ENCODE measurements around the gene RIMS3.
A peak's percentile ranks its signal among the peaks of the same experiment; 100 is the strongest.

Gene RIMS3

GRCh38 chr1:40691538-40692428 is 26.3 kb upstream of the RIMS3 start, which contains the start of gene NFYC:
Gene NFYC, plus strand, starts transcription at chr1:40691704. Its CDS starts 47,140 bp downstream, at chr1:40738844.
- peak; percentile 39 for FAIRE-seq

- FAIRE-seq, result no peak
Measured at GRCh38 chr1:40690771-40691537, 25.5 kb upstream of the RIMS3 start.

DNA sequence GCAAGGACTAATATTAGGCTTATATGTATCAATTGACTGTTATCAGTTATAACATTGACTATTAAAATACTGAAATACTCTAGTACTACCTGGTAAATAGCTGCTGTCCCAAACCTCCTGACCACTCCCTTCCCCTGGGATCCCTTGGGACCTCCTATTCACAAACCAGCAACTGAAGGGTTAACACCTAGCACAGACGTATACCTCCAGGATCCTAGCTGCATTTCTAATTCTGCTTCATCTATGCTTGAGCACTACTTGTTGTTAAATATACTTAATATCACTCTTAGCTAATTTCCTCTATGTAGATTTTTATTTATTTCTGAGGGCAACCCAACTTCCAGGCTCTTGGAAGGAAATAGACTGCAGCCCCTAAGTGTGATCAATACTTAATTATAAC is 24.3 kb upstream of the RIMS3 start:
- no peak for FAIRE-seq

GRCh38 chr1:40687661-40688060 is 22.2 kb upstream of the RIMS3 start:
- FAIRE-seq, result no peak

DNA sequence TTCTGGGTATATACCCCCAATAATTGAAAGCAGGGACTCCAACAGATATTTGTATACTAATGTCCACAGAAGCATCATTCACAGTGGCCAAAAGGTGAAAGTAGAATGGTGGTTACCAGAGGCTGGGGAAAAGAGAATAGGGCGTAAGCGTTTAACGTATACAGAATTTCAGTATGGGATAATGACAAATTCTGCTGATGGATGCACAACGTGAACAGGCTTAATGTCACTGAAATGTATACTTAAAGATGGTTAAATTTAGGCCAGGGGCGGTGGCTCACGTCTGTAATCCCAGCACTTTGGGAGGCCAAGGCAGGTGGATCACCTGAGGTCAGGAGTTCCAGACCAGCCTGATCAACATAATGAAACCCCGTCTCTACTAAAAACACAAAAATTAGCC is 21.6 kb upstream of the RIMS3 start:
- no peak for FAIRE-seq

- no peak for FAIRE-seq
Measured at GRCh38 chr1:40684669-40685068, 19.2 kb upstream of the RIMS3 start.

GRCh38 chr1:40679165-40679953 is 13.9 kb upstream of the RIMS3 start:
- no peak for FAIRE-seq

DNA sequence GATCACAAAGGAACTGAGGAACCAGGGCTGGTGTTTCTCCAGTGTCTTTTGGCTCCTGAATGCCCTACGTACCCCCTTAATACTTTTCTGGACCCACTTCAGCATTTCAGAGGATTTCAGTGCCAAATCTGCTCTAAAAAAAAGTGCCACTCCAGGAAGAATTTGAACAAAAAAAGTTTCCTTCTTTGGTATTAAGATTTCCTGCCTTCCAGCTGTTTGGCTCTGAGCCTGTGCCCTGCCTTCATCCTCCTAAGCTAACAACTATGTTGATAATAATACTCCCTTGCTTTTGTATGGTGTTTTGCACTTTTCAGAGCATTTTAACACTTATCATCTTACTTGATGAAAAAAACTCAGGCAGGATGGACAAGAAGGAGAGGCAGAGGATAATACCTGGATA is 11.0 kb upstream of the RIMS3 start:
- FAIRE-seq, result no peak

- no peak for FAIRE-seq
Measured at GRCh38 chr1:40673452-40673851, 8.0 kb upstream of the RIMS3 start.

GRCh38 chr1:40668769-40669525 is 3.5 kb upstream of the RIMS3 start:
- no peak for FAIRE-seq

GRCh38 chr1:40664791-40665190 is 691 bp downstream of the RIMS3 start:
- FAIRE-seq, result no peak

DNA sequence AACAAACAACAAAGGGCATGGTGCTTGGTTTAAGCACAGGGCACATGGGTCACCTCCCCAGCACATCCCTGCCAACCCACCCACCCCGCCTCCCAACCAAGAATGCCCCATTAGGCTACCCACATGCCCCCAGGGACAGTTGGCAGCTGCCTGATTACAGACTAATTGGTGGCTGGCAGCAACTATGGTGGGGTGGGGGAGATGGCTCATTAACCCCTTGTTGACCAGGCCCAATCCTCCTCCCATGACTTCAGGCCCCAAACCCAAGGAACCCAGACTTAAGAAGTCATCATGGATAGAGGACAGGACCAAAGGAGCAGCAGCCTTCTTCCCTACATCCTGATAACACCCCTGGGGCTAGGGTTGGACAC is 1.3 kb downstream of the RIMS3 start:
- FAIRE-seq, result no peak

DNA sequence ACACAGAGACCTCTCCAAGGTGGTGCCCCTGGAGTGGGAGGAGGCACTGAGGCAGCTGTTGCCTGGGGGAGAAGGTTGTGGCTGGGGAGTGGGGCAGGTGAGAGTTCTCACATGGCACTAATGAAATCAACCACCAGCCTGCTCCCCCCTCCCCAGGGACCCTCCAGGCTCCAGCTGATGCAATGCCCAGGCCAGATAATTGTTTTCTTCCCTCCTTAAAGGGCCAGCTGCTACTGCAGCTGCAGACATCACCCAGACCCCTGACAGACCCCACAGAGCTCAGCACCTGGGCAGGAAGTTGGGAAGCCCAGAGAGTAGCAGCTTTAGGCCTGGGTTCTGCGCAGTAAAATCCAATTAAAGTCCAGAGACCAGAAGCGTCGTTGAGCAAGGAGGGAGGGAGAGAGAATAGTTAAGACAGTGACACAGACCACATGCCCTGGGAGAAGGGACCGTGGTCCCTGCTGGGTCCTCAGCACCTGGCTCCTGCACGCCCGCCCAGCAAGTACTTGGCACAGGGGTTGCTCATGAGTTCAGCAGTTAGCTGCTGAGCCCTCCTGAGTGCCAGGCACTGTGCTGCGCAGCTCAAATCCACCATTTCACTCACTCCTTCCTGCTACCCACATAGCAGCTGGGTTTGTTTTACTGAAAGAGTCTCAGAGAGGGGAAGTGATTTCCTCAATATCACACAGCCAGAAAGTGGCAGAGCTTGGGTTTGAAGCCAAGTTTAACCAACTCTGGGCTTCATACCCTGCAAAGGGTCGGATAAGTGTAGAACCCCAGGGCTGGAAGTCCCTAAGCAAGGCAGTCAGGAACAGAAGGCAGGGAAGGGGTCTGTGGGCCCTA is 1.9 kb downstream of the RIMS3 start:
- no peak for FAIRE-seq

DNA sequence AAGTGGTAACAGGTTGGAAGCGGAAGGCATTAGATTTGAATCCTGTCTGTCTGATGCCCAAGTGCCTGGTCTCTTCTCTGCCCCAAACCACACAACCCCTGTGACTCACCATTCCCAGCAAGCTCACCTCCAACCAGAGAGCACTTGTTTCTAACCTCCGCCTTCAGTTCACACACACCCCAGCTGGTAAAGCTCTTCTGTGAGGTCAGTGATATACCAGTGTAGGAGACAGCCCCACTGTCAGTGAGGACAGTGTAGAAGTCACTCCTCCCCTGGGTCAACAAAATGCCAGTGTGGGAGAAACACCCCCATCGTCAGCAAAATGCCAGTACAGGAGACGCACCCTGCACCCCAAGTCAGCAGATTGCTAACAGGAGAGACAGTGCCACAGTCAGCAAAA is 2.6 kb downstream of the RIMS3 start:
- FAIRE-seq, result no peak

- no peak for FAIRE-seq
Measured at GRCh38 chr1:40662151-40662550, 3.3 kb downstream of the RIMS3 start.

DNA sequence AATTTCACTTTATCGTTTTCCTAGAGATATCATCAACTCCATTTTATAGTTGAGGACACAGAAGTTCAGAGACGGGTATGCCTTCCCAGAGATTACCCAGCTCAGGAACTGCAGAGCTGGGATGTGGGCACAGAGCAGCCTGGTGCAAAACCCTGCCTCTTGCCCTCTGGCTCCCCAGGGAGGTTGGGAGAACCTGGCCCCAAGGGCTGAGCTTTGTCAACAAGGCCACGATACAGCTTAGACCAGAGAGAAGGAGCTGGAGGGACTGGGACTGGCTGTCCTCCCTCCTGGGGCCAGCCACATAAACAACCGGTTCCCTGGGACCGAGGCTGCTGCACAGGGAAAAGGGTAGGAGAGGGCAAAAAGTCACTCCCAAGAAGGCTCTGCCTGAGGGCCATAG is 3.8 kb downstream of the RIMS3 start:
- FAIRE-seq, result no peak

GRCh38 chr1:40659649-40659947 is 5.9 kb downstream of the RIMS3 start:
- no peak for FAIRE-seq

DNA sequence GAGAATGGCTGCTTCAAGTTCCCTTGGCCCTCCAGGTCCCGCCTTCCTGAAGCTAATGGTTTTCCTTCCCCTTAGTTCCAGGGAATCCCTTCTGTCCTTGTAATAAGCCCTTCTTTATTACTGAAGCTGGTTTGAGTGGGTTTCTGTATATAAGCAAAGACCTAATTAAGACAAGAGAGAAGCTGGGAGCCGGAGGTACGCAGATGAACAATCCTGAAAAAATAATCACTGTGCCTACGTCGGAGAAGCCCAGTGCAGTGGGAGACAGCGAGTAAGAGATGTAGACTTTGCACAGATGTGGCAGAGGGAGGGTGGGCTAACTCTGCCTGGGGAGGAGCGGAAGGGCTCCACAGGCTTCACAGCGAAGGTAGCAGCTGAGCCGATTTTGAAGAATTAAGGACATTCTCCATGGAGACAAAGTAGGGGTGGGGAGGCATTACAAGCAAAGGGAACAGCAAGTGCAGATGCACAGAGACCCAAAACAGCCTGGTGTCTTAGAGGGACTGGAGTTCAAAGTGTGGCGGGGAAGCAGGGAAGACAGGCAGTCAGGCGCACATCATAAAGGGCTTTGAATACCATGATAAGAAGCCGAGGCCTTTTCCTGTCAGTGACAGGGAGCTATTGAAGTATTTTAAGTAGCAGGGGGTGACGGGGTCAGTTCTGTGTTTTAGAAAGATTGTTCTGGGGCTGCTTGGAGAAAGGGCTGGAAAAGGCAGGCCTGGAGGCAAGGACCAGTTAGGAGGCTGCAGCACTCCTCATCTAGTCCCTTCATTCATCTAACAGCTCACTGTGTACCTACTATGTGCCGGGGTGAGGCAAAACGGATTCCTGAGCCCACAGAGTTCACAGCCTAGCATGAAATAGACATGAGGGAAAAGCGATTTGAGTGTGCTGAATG is 6.5 kb downstream of the RIMS3 start:
- FAIRE-seq, result no peak

DNA sequence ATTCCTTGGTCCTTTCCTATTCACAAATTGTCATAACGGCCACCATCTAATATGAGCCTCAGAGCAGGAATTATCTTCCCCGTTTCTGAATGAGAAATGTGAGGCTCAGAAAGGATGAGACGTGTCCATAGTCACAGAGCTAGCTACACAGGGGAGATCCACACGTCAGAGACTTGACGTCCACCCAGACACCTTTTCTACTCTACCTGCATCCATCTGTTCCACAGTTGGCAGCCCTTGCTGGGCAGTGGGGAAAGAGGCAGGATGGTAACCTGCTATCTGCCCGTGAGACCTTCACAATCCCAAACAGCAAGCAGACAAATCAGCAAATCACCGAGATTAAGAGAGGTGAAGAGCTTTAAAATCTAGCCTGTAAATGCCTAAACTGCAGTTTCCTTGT is 8.4 kb downstream of the RIMS3 start:
- no peak for FAIRE-seq

- no peak for FAIRE-seq
Measured at GRCh38 chr1:40653851-40654537, 11.5 kb downstream of the RIMS3 start.

Measured in TTC549 (cell line).